Measurements from ENCODE around the gene PLA2G12B. TPM values are rescaled to one million over a fixed set of nuclear protein-coding genes. Genes with fewer than 3 reads are reported as not detected.

Gene PLA2G12B
- total and polyA plus RNA-seq, 8 donors, result not detected

DNA sequence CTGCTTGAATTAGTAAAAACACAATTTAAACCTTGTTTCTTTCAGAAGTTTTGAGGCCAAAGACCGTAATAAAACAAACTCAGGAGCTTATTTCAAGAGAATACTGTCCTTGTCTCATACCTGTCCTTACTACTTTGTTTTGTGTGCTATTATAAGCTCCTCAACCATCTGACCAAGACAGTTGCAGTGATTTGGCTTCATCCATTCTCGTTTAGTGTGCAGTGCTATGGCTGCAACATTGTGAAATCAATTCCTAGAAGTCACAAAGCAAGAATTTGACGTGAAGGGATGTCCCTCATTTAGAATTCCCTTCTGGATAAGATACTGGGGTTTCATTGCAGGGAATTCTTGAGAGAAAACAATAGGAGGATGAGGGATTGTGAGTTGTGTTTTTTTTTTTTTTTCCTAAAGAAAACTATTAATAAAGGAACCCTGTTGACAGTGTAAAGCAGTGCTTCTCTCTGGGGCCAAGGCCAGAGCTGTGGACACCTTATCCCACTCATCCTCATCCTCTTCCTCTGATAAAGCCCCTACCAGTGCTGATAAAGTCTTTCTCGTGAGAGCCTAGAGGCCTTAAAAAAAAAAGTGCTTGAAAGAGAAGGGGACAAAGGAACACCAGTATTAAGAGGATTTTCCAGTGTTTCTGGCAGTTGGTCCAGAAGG, 61.3 kb downstream of the PLA2G12B start, which contains the start of gene OIT3:
Gene OIT3 (plus strand): TSS at position 604 of the 663 bp plus-strand sequence. CDS start 60 bp downstream, outside the sequence.
- WGBS, 2 donors, result 70 to 75% methylated on average over 4 of the region's 4 CpGs
- DNase-seq, result no peak
- intact Hi-C loops (cut with DNase I), result no loop called here
- Histone ChIP-seq H3K4me3 (no peak within 1 kb of the TSS), H3K36me3 (no peaks in the 10 kb centered on the region), H3K4me1 (no peaks in the 10 kb centered on the region), H3K27ac (no peak within 1 kb of the TSS), H3K9me3 (no peaks in the 10 kb centered on the region), H3K27me3 (no peaks in the 10 kb centered on the region)
- ATAC-seq, result no peak
- TF ChIP-seq, protein P1, sequence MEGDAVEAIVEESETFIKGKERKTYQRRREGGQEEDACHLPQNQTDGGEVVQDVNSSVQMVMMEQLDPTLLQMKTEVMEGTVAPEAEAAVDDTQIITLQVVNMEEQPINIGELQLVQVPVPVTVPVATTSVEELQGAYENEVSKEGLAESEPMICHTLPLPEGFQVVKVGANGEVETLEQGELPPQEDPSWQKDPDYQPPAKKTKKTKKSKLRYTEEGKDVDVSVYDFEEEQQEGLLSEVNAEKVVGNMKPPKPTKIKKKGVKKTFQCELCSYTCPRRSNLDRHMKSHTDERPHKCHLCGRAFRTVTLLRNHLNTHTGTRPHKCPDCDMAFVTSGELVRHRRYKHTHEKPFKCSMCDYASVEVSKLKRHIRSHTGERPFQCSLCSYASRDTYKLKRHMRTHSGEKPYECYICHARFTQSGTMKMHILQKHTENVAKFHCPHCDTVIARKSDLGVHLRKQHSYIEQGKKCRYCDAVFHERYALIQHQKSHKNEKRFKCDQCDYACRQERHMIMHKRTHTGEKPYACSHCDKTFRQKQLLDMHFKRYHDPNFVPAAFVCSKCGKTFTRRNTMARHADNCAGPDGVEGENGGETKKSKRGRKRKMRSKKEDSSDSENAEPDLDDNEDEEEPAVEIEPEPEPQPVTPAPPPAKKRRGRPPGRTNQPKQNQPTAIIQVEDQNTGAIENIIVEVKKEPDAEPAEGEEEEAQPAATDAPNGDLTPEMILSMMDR (IDR thresholded peaks at IDR 0.05), result no peak
- no peak for FAIRE-seq

DNA sequence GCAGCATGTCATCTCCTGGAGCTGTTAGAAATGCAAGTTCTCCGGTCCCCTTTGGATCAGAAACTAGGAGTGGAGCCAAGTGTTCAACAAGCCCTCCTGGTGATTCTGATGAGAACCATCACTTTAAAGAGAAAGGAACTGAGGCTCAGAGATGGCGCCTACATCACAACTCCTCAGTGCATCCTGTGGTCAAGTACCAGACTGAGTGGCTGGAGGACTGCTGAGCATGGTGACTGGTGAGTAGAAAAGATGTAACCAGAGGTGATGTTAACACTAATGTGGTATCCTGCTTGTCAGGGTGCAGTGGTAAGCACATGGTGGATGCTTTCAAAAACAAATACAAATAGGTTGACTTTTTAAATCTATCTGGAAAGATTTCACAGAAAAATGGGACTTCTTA, 64.5 kb downstream of the PLA2G12B start:
- peaks cover 0 to 6% (median 0%) of the 10 kb centered on the region in 3 donors for H3K36me3 ChIP-seq
- 92 to 97% methylated on average over 2 of the region's 2 CpGs for WGBS, 2 donors
- no peak for DNase-seq
- no peaks in the 10 kb centered on the region for H3K27me3 ChIP-seq
- TF ChIP-seq, protein P1 (IDR thresholded peaks at IDR 0.05), result no peak
- no peaks in the 10 kb centered on the region for H3K4me1 ChIP-seq
- no peak overlapping the region for H3K27ac ChIP-seq
- H3K4me3 ChIP-seq, result no peak overlapping the region
- ATAC-seq, result no peak
- intact Hi-C loops (cut with DNase I), result no loop called here
- no peak for FAIRE-seq
- H3K9me3 ChIP-seq, result no peaks in the 10 kb centered on the region

DNA sequence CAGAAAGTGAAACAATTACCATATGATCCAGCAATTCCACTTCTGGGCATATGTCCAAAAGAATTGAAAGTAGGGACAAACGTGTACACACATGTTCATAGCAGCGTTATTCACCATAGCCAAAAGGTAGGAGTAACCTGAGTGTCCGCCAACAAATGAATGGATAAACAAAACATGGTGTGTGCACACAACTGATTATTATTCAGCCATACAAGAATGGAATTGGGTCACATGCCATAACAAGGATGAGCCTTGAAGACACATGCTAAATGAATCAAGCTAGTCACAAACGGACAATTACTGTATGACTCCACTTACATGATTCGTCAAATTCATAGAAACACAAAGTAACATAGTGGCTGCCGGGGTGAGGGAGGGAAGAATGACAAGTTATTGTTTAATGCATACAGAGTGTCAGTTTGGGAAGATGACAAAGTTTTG, 65.2 kb downstream of the PLA2G12B start:
- TF ChIP-seq, protein P1 (IDR thresholded peaks at IDR 0.05), result no peak
- Histone ChIP-seq H3K4me3 (no peak overlapping the region), H3K9me3 (no peaks in the 10 kb centered on the region), H3K36me3 (peaks cover 0 to 6% (median 0%) of the 10 kb centered on the region in 3 donors), H3K27me3 (no peaks in the 10 kb centered on the region), H3K27ac (no peak overlapping the region), H3K4me1 (no peaks in the 10 kb centered on the region)
- intact Hi-C loops (cut with DNase I), result no loop called here
- ATAC-seq (peak in 3 of 4 donors; percentile 41 to 57 (median 48)), DNase-seq (no peak), FAIRE-seq (no peak)
- WGBS, 2 donors, result 38 to 44% methylated on average over 6 of the region's 6 CpGs

DNA sequence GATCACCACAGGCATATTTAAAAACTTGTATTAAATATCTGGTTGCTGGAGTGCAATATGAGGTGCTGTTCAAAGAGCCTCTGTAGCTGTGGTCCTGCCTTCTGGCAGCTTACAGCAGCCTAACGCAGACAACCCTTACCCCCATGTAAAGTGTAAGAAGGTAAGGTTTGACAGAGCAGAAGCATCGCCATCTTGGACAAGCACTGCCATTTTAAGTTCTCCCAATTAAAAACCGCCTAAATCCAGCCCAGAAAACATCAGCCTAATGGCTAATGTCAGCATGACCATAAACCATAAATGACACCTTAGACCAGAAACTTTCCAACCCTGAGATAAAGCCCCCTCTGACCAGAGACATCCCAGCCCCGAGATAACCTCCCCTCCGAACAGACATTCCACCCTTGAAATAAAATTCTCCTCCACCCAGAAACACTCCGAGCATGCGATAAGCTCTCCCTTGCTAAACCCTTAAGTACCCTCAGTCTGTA, 66.4 kb downstream of the PLA2G12B start:
- FAIRE-seq, result no peak
- Histone ChIP-seq H3K36me3 (peaks cover 0 to 6% (median 0%) of the 10 kb centered on the region in 3 donors), H3K27ac (no peak overlapping the region), H3K4me1 (no peaks in the 10 kb centered on the region), H3K27me3 (no peaks in the 10 kb centered on the region), H3K4me3 (no peak overlapping the region), H3K9me3 (no peaks in the 10 kb centered on the region)
- no peak for DNase-seq
- 95 to 98% methylated on average over 7 of the region's 7 CpGs for WGBS, 2 donors
- intact Hi-C loops (cut with DNase I), result no loop called here
- ATAC-seq, result no peak
- TF ChIP-seq, protein P1 (IDR thresholded peaks at IDR 0.05), result no peak

DNA sequence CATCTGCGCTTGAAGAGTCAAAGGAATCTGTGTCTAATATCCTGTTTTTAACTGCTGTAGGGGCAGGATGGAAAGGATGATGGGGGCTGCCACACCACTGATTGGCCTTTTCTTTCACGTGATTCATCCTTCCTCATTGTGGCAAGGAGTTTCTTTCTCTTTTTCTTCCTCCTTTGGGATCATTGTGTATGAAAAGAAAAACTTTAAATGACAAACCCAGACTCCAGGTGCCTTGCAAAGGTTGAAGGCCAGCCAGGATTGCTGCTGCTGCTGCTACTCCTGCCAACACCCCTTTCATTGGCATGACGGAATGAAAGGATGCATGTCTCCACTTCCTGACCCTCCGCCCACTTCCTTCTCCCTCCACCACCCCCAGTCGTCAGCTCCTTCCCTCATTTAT, 67.6 kb downstream of the PLA2G12B start:
- no peak overlapping the region for H3K4me3 ChIP-seq
- no peak overlapping the region for H3K27ac ChIP-seq
- H3K4me1 ChIP-seq, result no peaks in the 10 kb centered on the region
- H3K27me3 ChIP-seq, result no peaks in the 10 kb centered on the region
- TF ChIP-seq, protein P1 (IDR thresholded peaks at IDR 0.05), result no peak
- peaks cover 0 to 6% (median 0%) of the 10 kb centered on the region in 3 donors for H3K36me3 ChIP-seq
- 78 to 79% methylated on average over 5 of the region's 5 CpGs for WGBS, 2 donors
- ATAC-seq (peak in 1 of 4 donors; percentile 34), FAIRE-seq (no peak), DNase-seq (no peak)
- H3K9me3 ChIP-seq, result no peaks in the 10 kb centered on the region
- intact Hi-C loops (cut with DNase I), result no loop called here

Measured in pancreas (tissue), 10 donors.